HCT116 (cell line): ENCODE results near the gene GPX2. TPM values are rescaled to one million over a fixed set of nuclear protein-coding genes. Genes with fewer than 3 reads are reported as not detected.

Experiments used
- ATAC-seq: fragments of 200-7000 bp; cut with Tn5 transposase; 2 replicates; pipeline ENCODE4 v1.9.1; 2020; ENCODE audit warnings: mild to moderate bottlenecking, moderate library complexity
- BruUV-seq: library from RNA; stranded (reverse); fragments of 400-500 nt; replicated peaks from 2 replicates; lab custom pipeline; 2021; lab: Mats Ljungman, UMichigan
- CTCF ChIA-PET: fragments of 300-600 bp; sonication (Branson Sonifier 250); formaldehyde crosslinking; loops from one replicate; lab custom pipeline; 2021; ENCODE audit warnings: antibody characterized with exemption; lab: Charles Lee
- POLR2A ChIA-PET: fragments of 300-600, 350-600 bp; sonication (Branson Sonifier 250); formaldehyde crosslinking; loops from one replicate; lab custom pipeline; 2021; ENCODE audit warnings: antibody characterized with exemption; lab: Charles Lee
- RAD21 ChIA-PET, 2 experiments: fragments of 300-600 bp; sonication (Branson Sonifier 250); formaldehyde crosslinking; loops; one replicate each; lab custom pipeline; 2023; ENCODE audit warnings: low total read pairs in 2 of 2; ENCODE audit not compliant: uncharacterized antibody in 2 of 2, unreplicated experiment in 2 of 2, low non-redundant PET in 1 of 2; lab: Charles Lee
- DNase-seq: peaks from one replicate; pipeline ENCODE4 v3.0.0-alpha.2; 2010; ENCODE audit warnings: low read depth, low spot score
- H2AFZ ChIP-seq: fragments of 200-600 bp; shearing (Covaris generic), sonication (generic); 2 replicates; pipeline ENCODE4 v1.6.1; 2017; ENCODE audit warnings: low read depth, mixed run types, mixed read lengths, antibody characterized with exemption, low read length; ENCODE audit not compliant: poor library complexity, severe bottlenecking
- H3K27ac ChIP-seq: 2 replicates; pipeline ENCODE4 v1.5.1; 2012; ENCODE audit warnings: low read depth, low read length
- H3K27me3 ChIP-seq: fragments of 200-600 bp; sonication (generic); 2 replicates; pipeline ENCODE4 v1.6.1; 2016; ENCODE audit warnings: mixed run types, low read length, mixed read lengths; ENCODE audit not compliant: insufficient read depth
- H3K36me3 ChIP-seq, 2 experiments: fragments of 200-500 bp in 1 of 2; fragments of 200-600 bp in 1 of 2; sonication (Bioruptor generic) in 1 of 2; sonication (generic) in 1 of 2; 2 replicates each; pipeline versions ENCODE4 v1.5.1 to v1.6.1; 2014 to 2016; ENCODE audit warnings: low read length in 2 of 2, inconsistent platforms in 1 of 2, mixed read lengths in 1 of 2, mixed run types in 1 of 2; ENCODE audit not compliant: insufficient read depth in 2 of 2, control insufficient read depth in 1 of 2
- H3K4me1 ChIP-seq, 2 experiments: fragments of 200-600 bp in 1 of 2; sonication (generic) in 1 of 2; 2 replicates each; pipeline versions ENCODE4 v1.5.1 to v1.6.1; 2012 to 2017; ENCODE audit warnings: low read length in 2 of 2, inconsistent platforms in 1 of 2, mild to moderate bottlenecking in 1 of 2, mixed read lengths in 1 of 2, mixed run types in 1 of 2, moderate library complexity in 1 of 2; ENCODE audit not compliant: insufficient read depth in 2 of 2, control insufficient read depth in 1 of 2
- H3K4me2 ChIP-seq: fragments of 200-600 bp; sonication (generic); 2 replicates; pipeline ENCODE4 v1.6.1; 2017; ENCODE audit warnings: mixed run types, low read length, mixed read lengths
- H3K4me3 ChIP-seq, 2 experiments: fragments of 200-600 bp in 1 of 2; sonication (generic) in 1 of 2; replicated peaks in 1 of 2; 2 replicates each; pipeline ENCODE4 v1.5.1; 2011 to 2016; ENCODE audit warnings: low read length in 2 of 2, control low read depth in 1 of 2, low read depth in 1 of 2, mild to moderate bottlenecking in 1 of 2, mixed read lengths in 1 of 2, mixed run types in 1 of 2
- H3K79me2 ChIP-seq: fragments of 200-600 bp; sonication (generic); 2 replicates; pipeline ENCODE4 v1.6.1; 2017; ENCODE audit warnings: mild to moderate bottlenecking, mixed run types, low read length, moderate library complexity, mixed read lengths; ENCODE audit not compliant: insufficient read depth
- H3K9ac ChIP-seq: fragments of 200-600 bp; sonication (generic); 2 replicates; pipeline ENCODE4 v1.6.1; 2016; ENCODE audit warnings: low read length, mixed read lengths
- H3K9me2 ChIP-seq: fragments of 200-600 bp; sonication (generic), shearing (Covaris generic); 2 replicates; pipeline ENCODE4 v1.6.1; 2017; ENCODE audit warnings: mixed run types, mild to moderate bottlenecking, moderate library complexity; ENCODE audit not compliant: insufficient read depth
- H3K9me3 ChIP-seq, 2 experiments: fragments of 200-500 bp in 1 of 2; fragments of 200-600 bp in 1 of 2; sonication (Bioruptor generic) in 1 of 2; sonication (generic) in 1 of 2; 2 replicates each; pipeline ENCODE4 v1.6.1; 2014 to 2017; ENCODE audit warnings: low read length in 2 of 2, mixed read lengths in 2 of 2, inconsistent platforms in 1 of 2, low read depth in 1 of 2, mild to moderate bottlenecking in 1 of 2, mixed run types in 1 of 2, moderate library complexity in 1 of 2; ENCODE audit not compliant: control insufficient read depth in 1 of 2, insufficient read depth in 1 of 2
- H4K20me1 ChIP-seq: fragments of 200-600 bp; sonication (generic), shearing (Covaris generic); 2 replicates; pipeline ENCODE4 v1.6.1; 2017; ENCODE audit warnings: mixed run types, mild to moderate bottlenecking, moderate library complexity; ENCODE audit not compliant: insufficient read depth
- CBX3 ChIP-seq: IDR thresholded peaks from 2 replicates; pipeline ENCODE4 v1.6.1; 2012; ENCODE audit warnings: low read depth
- CEBPB ChIP-seq: IDR thresholded peaks from 2 replicates; pipeline ENCODE4 v1.6.1; 2012; ENCODE audit warnings: low read depth
- CTCF ChIP-seq, 3 experiments: fragments of 200-600 bp in 1 of 3; sonication (generic) in 1 of 3; IDR thresholded peaks in 2 of 3; conservative IDR thresholded peaks in 1 of 3; 2 replicates each; pipeline ENCODE4 v1.5.1; 2012 to 2017; ENCODE audit warnings: low read depth in 2 of 3, low read length in 2 of 3, antibody characterized with exemption in 1 of 3, borderline replicate concordance in 1 of 3, control low read depth in 1 of 3, mild to moderate bottlenecking in 1 of 3, mixed read lengths in 1 of 3, mixed run types in 1 of 3, moderate library complexity in 1 of 3; ENCODE audit not compliant: insufficient read depth in 1 of 3
- EGR1 ChIP-seq: IDR thresholded peaks from 2 replicates; pipeline ENCODE4 v1.6.1; 2012; ENCODE audit warnings: low read depth
- EZH2 ChIP-seq: fragments of 200-600 bp; sonication (generic); IDR thresholded peaks from 2 replicates; pipeline ENCODE4 v1.6.1; 2017; ENCODE audit warnings: antibody characterized with exemption, mixed run types
- FOSL1 ChIP-seq: IDR thresholded peaks from 2 replicates; pipeline ENCODE4 v1.6.1; 2012; ENCODE audit warnings: low read depth
- JUND ChIP-seq: IDR thresholded peaks from 2 replicates; pipeline ENCODE4 v1.6.1; 2012
- MAX ChIP-seq: IDR thresholded peaks from 2 replicates; pipeline ENCODE4 v1.6.1; 2012
- POLR2A ChIP-seq: IDR thresholded peaks from 2 replicates; pipeline ENCODE4 v1.7.0; 2011; ENCODE audit warnings: borderline replicate concordance; ENCODE audit not compliant: insufficient read depth, insufficient read length; ENCODE audit errors: extremely low read depth
- POLR2AphosphoS5 ChIP-seq: IDR thresholded peaks from 2 replicates; pipeline ENCODE4 v1.6.1; 2011; ENCODE audit warnings: mild to moderate bottlenecking, low read depth, low read length, moderate library complexity
- SIN3A ChIP-seq: IDR thresholded peaks from 2 replicates; pipeline ENCODE4 v1.6.1; 2012; ENCODE audit warnings: low read depth
- SP1 ChIP-seq: IDR thresholded peaks from 2 replicates; pipeline ENCODE4 v1.6.1; 2012; ENCODE audit warnings: low read depth
- SRF ChIP-seq: IDR thresholded peaks from 2 replicates; pipeline ENCODE4 v1.6.1; 2012; ENCODE audit warnings: low read depth
- YY1 ChIP-seq: IDR thresholded peaks from 2 replicates; pipeline ENCODE4 v1.6.1; 2011; ENCODE audit warnings: low read length, low read depth, moderate library complexity, mild to moderate bottlenecking; ENCODE audit not compliant: insufficient replicate concordance; ENCODE audit errors: extremely low read depth
- ZNF274 ChIP-seq: fragments of 200-500 bp; sonication (Bioruptor generic); IDR thresholded peaks from 2 replicates; pipeline ENCODE4 v1.6.1; 2014; ENCODE audit warnings: mild to moderate bottlenecking, low read depth, low read length, inconsistent platforms
- intact Hi-C: fragments of 100-400 bp; cut with micrococcal nuclease; formaldehyde crosslinking; loops from 2 replicates; pipeline ENCODE4 v1.10.0; 2022
- total RNA-seq: library from RNA; stranded (reverse); gene quantifications from one replicate; pipeline ENCODE4 v1.2.1, GENCODE V29; 2021; ENCODE audit not compliant: unreplicated experiment
- TF ChIP-seq, protein P1 (sequence below): IDR thresholded peaks from 2 replicates; pipeline ENCODE4 v1.6.1; 2011; ENCODE audit warnings: mild to moderate bottlenecking, low read length, moderate library complexity; ENCODE audit not compliant: insufficient replicate concordance; ENCODE audit errors: extremely low read depth
- TF ChIP-seq, protein P2 (sequence below): IDR thresholded peaks from 2 replicates; pipeline ENCODE4 v1.6.1; 2012
- TF ChIP-seq, protein P3 (sequence below): IDR thresholded peaks from 2 replicates; pipeline ENCODE4 v1.6.1; 2012; ENCODE audit warnings: low read depth

Gene GPX2
- total RNA-seq, 1 experiment from 2014 or later, result 0.61 TPM

GRCh38 chr14:64891173-64891838 lies 51.2 kb downstream of the GPX2 start:
- H3K9me2 ChIP-seq, result no peaks in the 10 kb centered on the region
- ChIA-PET POLR2A (interaction anchor here (1.1 to 1.2 kb wide), 2 partner anchors 68 to 91 kb away, joined by 3 to 5 read pairs; no protein-coding TSS in a partner anchor), CTCF (interaction anchor here (0.8 to 4.2 kb wide), 24 partner anchors 9 to 547 kb away, joined by 3 to 98 read pairs (median 8); partner anchors contain the start of gene SPTB), RAD21 (interaction anchor here (0.5 to 1.9 kb wide), 9 partner anchors 20 to 374 kb away, joined by 3 to 29 read pairs (median 6); no protein-coding TSS in a partner anchor)
- no peaks in the 10 kb centered on the region for H3K36me3 ChIP-seq
- H3K9me3 ChIP-seq, result no peaks in the 10 kb centered on the region
- intact Hi-C loops, result loop anchor here (5.0 kb wide), 5 partner anchors 69 to 549 kb away; no protein-coding TSS in a partner anchor
- no peak overlapping the region for H3K27ac ChIP-seq
- no peak overlapping the region for H3K4me3 ChIP-seq
- BruUV-seq, result no TSS peak
- no peaks in the 10 kb centered on the region for H3K4me1 ChIP-seq
- H4K20me1 ChIP-seq, result no peaks in the 10 kb centered on the region
- H3K27me3 ChIP-seq, result no peaks in the 10 kb centered on the region
- ATAC-seq (peak; percentile 36), DNase-seq (no peak)
- TF ChIP-seq SP1, result no peak
- TF ChIP-seq JUND, result no peak
- TF ChIP-seq, protein P1, sequence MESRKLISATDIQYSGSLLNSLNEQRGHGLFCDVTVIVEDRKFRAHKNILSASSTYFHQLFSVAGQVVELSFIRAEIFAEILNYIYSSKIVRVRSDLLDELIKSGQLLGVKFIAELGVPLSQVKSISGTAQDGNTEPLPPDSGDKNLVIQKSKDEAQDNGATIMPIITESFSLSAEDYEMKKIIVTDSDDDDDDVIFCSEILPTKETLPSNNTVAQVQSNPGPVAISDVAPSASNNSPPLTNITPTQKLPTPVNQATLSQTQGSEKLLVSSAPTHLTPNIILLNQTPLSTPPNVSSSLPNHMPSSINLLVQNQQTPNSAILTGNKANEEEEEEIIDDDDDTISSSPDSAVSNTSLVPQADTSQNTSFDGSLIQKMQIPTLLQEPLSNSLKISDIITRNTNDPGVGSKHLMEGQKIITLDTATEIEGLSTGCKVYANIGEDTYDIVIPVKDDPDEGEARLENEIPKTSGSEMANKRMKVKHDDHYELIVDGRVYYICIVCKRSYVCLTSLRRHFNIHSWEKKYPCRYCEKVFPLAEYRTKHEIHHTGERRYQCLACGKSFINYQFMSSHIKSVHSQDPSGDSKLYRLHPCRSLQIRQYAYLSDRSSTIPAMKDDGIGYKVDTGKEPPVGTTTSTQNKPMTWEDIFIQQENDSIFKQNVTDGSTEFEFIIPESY, result no peak
- no peak for TF ChIP-seq SRF
- no peak for TF ChIP-seq MAX
- TF ChIP-seq SIN3A, result no peak
- TF ChIP-seq EGR1, result no peak
- TF ChIP-seq, protein P2, sequence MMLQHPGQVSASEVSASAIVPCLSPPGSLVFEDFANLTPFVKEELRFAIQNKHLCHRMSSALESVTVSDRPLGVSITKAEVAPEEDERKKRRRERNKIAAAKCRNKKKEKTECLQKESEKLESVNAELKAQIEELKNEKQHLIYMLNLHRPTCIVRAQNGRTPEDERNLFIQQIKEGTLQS, result no peak
- TF ChIP-seq CEBPB, result no peak
- no peak for TF ChIP-seq CBX3
- TF ChIP-seq CTCF (IDR thresholded peaks at IDR 0.05 in 2 of 3, conservative IDR thresholded peaks at IDR 0.05 in 1 of 3; ENCODE audit: borderline replicate concordance in 1 of 3, insufficient read depth in 1 of 3, low read depth in 2 of 3, low read length in 2 of 3), result no peak
- TF ChIP-seq YY1, result no peak
- no peak for TF ChIP-seq POLR2A
- no peak for TF ChIP-seq EZH2
- no peak for TF ChIP-seq POLR2AphosphoS5
- TF ChIP-seq ZNF274, result no peak
- TF ChIP-seq FOSL1, result no peak
- TF ChIP-seq, protein P3, sequence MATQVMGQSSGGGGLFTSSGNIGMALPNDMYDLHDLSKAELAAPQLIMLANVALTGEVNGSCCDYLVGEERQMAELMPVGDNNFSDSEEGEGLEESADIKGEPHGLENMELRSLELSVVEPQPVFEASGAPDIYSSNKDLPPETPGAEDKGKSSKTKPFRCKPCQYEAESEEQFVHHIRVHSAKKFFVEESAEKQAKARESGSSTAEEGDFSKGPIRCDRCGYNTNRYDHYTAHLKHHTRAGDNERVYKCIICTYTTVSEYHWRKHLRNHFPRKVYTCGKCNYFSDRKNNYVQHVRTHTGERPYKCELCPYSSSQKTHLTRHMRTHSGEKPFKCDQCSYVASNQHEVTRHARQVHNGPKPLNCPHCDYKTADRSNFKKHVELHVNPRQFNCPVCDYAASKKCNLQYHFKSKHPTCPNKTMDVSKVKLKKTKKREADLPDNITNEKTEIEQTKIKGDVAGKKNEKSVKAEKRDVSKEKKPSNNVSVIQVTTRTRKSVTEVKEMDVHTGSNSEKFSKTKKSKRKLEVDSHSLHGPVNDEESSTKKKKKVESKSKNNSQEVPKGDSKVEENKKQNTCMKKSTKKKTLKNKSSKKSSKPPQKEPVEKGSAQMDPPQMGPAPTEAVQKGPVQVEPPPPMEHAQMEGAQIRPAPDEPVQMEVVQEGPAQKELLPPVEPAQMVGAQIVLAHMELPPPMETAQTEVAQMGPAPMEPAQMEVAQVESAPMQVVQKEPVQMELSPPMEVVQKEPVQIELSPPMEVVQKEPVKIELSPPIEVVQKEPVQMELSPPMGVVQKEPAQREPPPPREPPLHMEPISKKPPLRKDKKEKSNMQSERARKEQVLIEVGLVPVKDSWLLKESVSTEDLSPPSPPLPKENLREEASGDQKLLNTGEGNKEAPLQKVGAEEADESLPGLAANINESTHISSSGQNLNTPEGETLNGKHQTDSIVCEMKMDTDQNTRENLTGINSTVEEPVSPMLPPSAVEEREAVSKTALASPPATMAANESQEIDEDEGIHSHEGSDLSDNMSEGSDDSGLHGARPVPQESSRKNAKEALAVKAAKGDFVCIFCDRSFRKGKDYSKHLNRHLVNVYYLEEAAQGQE, result no peak
- no peak overlapping the region for H2AFZ ChIP-seq
- no peak overlapping the region for H3K9ac ChIP-seq
- no peak overlapping the region for H3K4me2 ChIP-seq
- H3K79me2 ChIP-seq, result no peaks in the 10 kb centered on the region
